Activated naive CD4-positive, alpha-beta T cell treated with anti-CD3 and anti-CD28 coated beads, Interleukin-2, amount 10 ng/mL, durations not matched to agents 7 days and 5 days (primary cell): ENCODE measurements around the gene MRPS6.
A peak's percentile ranks its signal among the peaks of the same experiment; 100 is the strongest.

Source experiments
- CTCF ChIA-PET: fragments of 350-600 bp; sonication (Branson Sonifier 250); formaldehyde crosslinking; loops from one replicate; lab custom pipeline; 2021; ENCODE audit warnings: antibody characterized with exemption; lab: Charles Lee
- DNase-seq: peaks from one replicate; pipeline ENCODE4 v3.0.0-alpha.2; 2020
- H3K27ac Mint-ChIP-seq: one replicate; pipeline ENCODE4 v1.8.0; 2021; ENCODE audit warnings: mild to moderate bottlenecking, moderate library complexity, mixed read lengths
- H3K27me3 Mint-ChIP-seq: one replicate; pipeline ENCODE4 v1.8.0; 2021; ENCODE audit warnings: mild to moderate bottlenecking, mixed read lengths
- H3K36me3 Mint-ChIP-seq: one replicate; pipeline ENCODE4 v1.8.0; 2021; ENCODE audit warnings: mixed read lengths
- H3K4me1 Mint-ChIP-seq: one replicate; pipeline ENCODE4 v1.8.0; 2021; ENCODE audit warnings: mixed read lengths
- H3K4me3 Mint-ChIP-seq: one replicate; pipeline ENCODE4 v1.8.0; 2021; ENCODE audit warnings: mild to moderate bottlenecking, moderate library complexity, mixed read lengths
- H3K9me3 Mint-ChIP-seq: one replicate; pipeline ENCODE4 v1.8.0; 2021; ENCODE audit warnings: mixed read lengths

The MRPS6 gene

DNA sequence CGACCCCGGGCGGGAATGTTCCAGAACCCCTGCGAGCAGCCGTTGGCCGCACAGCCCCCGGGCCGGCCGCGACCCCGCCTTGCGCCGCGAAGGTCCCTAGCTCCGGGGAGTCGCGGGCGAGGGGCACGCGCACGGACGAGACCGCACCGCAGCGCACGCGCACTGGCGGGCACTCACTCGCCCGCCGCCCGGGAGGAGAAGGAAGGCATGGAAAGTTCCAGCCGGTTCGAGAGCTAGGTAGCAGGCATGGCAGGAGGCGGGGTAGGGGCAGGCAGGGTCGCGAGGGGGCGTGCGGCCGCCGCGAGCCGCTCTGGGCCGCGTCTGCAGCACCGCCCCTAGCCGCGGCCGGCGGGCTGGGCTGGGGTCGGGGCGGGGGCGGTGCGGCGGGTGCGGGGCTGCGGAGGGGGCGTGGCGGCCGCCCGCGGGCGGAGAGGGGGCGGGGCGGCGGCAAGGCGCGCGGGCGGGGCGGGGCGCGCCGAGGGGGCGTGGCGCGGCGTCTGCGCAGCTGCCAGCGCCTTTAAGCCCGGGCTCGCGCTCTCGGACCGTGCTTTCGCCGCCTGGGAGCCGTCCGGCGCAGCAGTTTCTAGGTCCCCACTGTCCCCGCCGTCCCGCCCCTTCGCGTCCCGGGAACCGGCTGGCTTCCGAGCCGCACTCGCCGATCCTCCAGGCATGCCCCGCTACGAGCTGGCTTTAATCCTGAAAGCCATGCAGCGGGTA, at the start of gene MRPS6, which contains the start of gene SLC5A3:
Gene MRPS6 (plus strand): TSS at position 547 of the 717 bp plus-strand sequence. CDS start 123 bp downstream, at position 670.
Gene SLC5A3 (plus strand): TSS at position 547 of the 717 bp plus-strand sequence. CDS start 21,621 bp downstream, outside the sequence.
- Mint-ChIP-seq H3K9me3 (no peaks in the 10 kb centered on the region), H3K4me3 (peak within 1 kb of the TSS; percentile 91), H3K27ac (peak within 1 kb of the TSS; percentile 83), H3K36me3 (peaks cover 36% of the 10 kb centered on the region), H3K4me1 (peaks cover 46% of the 10 kb centered on the region), H3K27me3 (peaks cover 13% of the 10 kb centered on the region)
- peak; percentile 77 for DNase-seq
- CTCF ChIA-PET = interaction anchor here (0.9 to 4.7 kb wide), 4 partner anchors 19 to 149 kb away, joined by 3 to 36 read pairs (median 4); no protein-coding TSS in a partner anchor

DNA sequence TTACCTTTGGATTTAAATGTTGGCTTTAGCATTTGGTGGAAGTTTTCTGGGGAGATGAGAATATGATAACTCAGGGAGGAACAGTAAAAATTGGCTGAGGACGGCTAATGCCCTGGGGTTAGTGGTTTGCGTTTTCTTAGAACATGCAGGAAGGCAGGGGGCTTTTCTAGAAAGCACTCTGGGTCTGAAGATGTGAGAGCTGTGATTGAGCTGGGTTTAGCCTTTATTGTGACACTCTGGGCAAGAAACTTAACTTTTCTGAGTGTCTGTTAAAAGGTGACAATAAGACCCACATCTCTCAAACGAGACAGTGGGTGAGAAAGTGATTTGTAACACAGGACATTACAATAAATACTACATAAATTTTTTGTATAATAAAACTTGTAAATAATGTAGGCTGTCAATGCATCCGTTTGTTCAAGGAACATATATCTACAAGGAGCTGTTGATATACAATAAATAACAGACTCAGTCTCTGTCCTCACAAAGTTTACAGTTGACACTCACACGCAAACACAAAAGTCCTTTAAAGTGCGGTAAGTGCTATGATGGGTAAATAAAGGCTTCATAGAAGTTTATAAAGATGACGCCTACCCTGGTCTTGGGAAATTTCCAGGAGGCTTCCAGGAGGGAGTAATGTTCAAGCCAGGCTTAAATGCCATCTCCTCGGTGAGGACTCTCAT, 49.5 kb upstream of the MRPS6 start:
- CTCF ChIA-PET = interaction anchor here (1.4 to 1.6 kb wide), 2 partner anchors 100 to 324 kb away, joined by 3 to 4 read pairs; no protein-coding TSS in a partner anchor
- no peak for DNase-seq
- H3K4me3 Mint-ChIP-seq = no peak overlapping the region
- H3K9me3 Mint-ChIP-seq = peaks cover 5% of the 10 kb centered on the region
- peaks cover 30% of the 10 kb centered on the region for H3K4me1 Mint-ChIP-seq
- H3K36me3 Mint-ChIP-seq = peaks cover 7% of the 10 kb centered on the region
- no peak overlapping the region for H3K27ac Mint-ChIP-seq
- H3K27me3 Mint-ChIP-seq = no peaks in the 10 kb centered on the region

DNA sequence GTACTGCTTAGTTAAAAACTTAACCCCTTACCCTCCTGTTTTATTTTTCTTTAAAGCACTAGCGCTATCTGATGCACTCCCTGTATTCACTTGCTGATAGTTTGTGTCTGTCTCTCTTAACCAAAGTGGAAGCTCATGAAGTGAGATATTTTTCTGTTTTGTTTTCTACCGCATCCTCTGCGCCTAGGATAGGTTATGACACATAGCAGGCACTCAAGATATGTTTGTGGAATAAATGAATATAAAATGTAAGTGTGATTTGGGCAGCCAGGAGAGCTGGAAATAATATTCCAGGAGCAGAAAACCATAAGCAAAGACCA, 49.0 kb upstream of the MRPS6 start:
- Mint-ChIP-seq H3K9me3 (peaks cover 3% of the 10 kb centered on the region), H3K36me3 (peaks cover 3% of the 10 kb centered on the region), H3K27ac (no peak overlapping the region), H3K27me3 (no peaks in the 10 kb centered on the region), H3K4me3 (no peak overlapping the region), H3K4me1 (peaks cover 25% of the 10 kb centered on the region)
- CTCF ChIA-PET = no interaction called here
- DNase-seq = no peak

DNA sequence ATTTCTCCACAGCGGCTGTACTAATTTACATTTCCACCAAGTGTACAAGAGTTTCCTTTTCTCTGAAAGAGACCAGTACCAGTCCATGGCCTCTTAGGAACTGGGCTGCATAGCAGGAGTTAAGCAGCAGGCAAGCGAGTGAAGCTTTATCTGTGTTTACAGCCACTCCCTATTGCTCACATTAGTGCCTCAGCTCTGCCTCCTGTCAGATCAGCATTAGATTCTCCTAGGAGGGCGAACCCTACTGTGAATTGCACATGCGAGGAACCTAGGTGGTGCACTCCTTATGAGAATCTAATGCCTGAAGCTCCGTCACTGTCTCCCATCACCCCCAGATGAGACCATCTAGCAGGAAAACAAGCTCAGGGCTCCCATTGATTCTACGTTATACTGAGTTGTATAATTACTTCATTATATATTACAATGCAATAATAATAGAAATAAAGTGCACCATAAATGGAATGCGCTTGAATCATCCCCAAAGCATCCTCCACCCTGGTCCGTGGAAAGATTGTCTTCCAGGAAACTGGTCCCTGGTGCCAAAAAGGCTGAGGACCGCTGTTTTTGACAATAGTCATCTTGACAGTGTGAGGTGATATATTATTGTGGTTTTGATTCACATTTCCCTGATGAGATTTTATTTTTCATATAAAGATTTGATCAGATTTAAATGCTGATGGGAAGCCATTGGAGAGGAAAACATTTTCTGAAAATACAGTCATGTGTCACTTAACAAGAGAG, 45.5 kb upstream of the MRPS6 start:
- CTCF ChIA-PET = no interaction called here

DNA sequence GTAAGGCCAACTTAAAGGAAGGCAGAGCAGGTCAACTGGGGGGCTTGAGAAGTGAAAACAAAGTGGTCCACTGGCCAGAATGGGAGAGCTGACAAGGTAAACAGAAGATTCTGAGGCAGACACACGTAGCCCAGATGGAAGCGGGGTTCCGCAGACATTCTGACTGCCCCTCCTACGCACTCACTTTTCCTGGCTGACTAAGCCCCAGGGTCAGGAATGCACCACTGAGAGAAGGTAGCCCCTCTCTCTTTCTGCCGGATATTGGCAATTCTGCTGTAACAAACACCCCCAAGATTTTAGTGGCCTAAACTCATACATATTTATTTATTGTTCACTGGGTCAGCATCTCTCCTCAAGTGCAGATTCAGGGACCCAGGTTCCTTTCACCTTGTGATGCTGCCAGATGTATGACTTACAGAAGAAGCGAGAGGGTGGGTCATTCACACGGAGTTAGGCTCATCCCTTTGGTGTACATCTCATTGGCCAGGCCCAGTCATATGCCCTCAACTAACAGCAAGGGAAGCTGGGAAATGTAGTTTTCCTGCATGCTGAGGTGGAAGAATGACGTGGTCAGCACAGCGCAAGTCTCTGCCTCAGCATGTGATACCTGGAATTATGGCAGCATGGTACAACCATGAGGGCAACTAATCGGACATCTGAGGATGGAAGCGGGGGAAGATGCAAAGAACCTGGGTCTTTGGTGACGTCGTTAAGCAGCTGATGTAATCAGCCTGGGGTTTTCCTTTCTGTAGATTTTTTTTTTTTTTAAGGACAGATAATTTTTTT, 43.4 kb upstream of the MRPS6 start:
- peaks cover 4% of the 10 kb centered on the region for H3K27me3 Mint-ChIP-seq
- peaks cover 4% of the 10 kb centered on the region for H3K9me3 Mint-ChIP-seq
- no peak overlapping the region for H3K27ac Mint-ChIP-seq
- H3K4me1 Mint-ChIP-seq = peaks cover 26% of the 10 kb centered on the region
- CTCF ChIA-PET = no interaction called here
- DNase-seq = peak; percentile 30
- no peaks in the 10 kb centered on the region for H3K36me3 Mint-ChIP-seq
- H3K4me3 Mint-ChIP-seq = peak overlapping the region; percentile 43

More for the DNA sequence above, 45.5 kb upstream of the MRPS6 start:
- no peaks in the 10 kb centered on the region for H3K36me3 Mint-ChIP-seq
- H3K27me3 Mint-ChIP-seq = no peaks in the 10 kb centered on the region
- H3K27ac Mint-ChIP-seq = no peak overlapping the region
- no peak overlapping the region for H3K4me3 Mint-ChIP-seq
- DNase-seq = no peak
- H3K9me3 Mint-ChIP-seq = peaks cover 4% of the 10 kb centered on the region
- peaks cover 22% of the 10 kb centered on the region for H3K4me1 Mint-ChIP-seq

DNA sequence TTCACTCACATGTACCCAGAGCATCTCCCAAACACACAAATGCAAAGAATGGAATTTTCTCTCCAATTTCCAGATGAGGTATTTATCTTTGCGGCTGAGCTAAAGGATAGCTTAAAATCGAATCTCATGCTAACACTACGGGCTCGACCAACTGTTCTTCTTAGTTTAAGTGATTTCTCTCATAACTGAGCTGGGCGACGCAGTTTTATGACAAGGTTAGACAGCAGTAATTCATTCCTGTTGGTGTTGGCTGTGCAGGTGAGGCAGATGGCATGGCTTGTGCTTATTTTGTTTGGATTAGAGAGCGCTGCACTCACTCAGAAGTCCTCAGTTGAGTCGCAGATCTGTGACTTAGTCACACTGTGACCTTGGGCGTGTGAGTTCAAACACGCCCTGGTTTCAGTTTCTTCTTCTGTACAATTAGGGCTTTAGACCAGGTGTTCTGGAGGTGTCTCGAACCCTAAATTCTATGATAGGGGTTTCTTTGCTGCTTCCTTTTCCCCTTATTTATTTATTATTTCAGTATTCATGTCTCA, 41.5 kb upstream of the MRPS6 start:
- Mint-ChIP-seq H3K9me3 (peaks cover 9% of the 10 kb centered on the region), H3K4me3 (no peak overlapping the region), H3K36me3 (no peaks in the 10 kb centered on the region), H3K4me1 (peaks cover 26% of the 10 kb centered on the region), H3K27me3 (peaks cover 4% of the 10 kb centered on the region), H3K27ac (no peak overlapping the region)
- no peak for DNase-seq
- CTCF ChIA-PET = interaction anchor here (0.5 kb wide), 1 partner anchor 22 kb away, joined by 3 read pairs; no protein-coding TSS in a partner anchor

DNA sequence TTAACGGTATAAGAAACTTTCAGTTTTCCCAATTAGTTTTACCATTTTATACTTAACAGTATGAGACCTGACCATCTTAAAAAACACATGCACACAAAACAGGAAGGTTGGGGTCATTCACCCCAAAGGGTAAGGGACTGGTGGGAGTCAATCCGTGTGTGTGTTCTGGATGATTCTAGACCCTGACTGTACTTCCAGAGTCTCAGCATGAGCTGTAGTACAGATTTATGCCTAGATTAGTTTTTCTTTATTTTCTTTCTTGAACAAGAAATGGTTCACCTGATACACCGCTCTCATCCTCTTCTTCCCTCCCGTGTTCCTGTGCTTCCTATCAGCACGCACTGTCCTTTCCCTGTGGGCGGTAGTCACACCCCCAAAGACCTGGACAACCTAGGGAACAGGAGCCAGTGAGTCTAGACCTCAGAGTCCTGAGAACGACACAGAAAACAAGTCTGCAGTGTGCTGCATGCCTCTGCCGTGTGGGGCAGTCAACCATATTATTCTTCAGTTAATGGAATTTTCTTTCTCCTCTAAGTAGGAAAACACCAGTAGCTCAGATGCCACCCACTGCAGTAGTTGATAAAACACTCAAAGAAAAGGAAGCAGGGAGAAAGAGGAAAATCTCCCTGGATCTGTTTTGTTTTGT, 38.9 kb upstream of the MRPS6 start:
- Mint-ChIP-seq H3K27ac (no peak overlapping the region), H3K36me3 (no peaks in the 10 kb centered on the region)
- CTCF ChIA-PET = no interaction called here

DNA sequence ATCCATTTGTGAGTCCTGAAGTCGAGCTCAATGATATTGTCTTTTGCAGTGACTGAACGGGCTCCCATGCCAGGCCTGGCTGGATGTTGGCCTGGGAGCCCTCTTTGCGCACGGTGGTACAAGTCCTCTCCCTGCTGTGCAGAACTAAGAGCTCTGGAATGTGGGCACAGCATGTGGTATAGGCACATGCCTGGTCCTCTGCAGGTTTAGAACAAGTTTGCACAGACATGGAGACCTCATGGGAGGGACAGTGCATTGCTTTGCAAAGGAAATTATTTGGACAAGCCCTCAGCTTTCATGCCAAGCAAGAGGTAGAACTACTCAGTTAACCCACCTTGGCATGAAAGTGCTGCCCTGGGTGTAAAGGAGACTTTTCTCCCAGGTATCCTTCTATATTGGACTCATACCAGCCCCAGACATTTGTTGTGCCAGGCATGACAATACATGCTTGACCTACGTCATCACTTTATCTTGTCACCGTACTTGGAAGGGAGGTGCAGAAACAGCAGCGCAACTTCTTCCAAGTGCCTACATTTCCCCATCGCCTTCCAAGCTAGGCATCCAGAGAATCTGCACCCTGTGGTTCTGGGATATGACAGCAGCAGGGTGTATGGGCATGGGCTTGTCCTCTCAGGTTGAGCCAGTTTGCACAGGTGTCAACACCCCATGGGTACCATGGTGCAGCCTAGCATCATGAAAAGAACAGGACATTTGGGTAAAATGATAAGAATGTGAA, 37.6 kb upstream of the MRPS6 start:
- H3K9me3 Mint-ChIP-seq = peaks cover 5% of the 10 kb centered on the region
- CTCF ChIA-PET = no interaction called here
- no peak for DNase-seq
- H3K36me3 Mint-ChIP-seq = no peaks in the 10 kb centered on the region
- H3K4me3 Mint-ChIP-seq = no peak overlapping the region
- no peak overlapping the region for H3K27ac Mint-ChIP-seq
- H3K27me3 Mint-ChIP-seq = peaks cover 7% of the 10 kb centered on the region
- H3K4me1 Mint-ChIP-seq = peaks cover 20% of the 10 kb centered on the region

More for the DNA sequence above, 38.9 kb upstream of the MRPS6 start:
- Mint-ChIP-seq H3K27me3 (peaks cover 7% of the 10 kb centered on the region), H3K4me1 (peaks cover 26% of the 10 kb centered on the region), H3K4me3 (no peak overlapping the region), H3K9me3 (peaks cover 7% of the 10 kb centered on the region)
- no peak for DNase-seq

DNA sequence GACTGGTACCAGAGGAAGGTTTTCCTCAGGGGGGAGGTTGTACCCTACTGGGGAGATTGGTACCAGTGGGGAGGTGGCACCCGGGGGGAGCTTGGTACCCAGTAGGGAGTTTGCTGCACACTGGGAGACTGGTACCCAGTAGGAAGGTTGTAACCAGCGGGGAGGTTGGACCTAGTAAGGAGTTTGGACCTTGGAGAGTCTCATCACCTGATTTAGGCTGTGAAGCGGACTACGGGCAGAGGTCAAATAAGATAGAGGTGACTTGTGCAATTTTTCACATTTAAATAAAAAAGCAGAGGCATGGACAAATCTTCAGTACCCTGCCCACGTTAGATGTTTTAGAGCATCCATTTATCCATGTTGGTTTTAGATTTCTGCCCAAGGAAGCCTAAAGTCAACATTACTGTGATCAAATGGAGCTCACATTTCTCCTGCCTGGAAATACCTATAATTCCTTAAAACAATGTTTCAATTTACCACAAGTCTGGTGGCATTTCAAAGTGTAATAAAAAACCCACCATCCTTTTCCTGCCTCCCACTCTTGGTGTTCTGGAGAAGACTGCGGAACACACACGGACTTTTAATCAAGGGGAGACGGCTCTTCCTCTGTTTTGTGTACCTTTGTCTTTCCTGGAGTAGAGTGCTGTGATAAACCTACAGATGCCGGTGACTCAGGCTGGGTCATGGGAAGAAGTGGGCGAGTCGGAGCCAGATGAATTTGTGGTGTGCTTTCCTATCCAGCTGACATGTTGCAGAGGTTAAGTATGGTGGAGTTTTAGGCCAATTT, 36.2 kb upstream of the MRPS6 start:
- H3K4me1 Mint-ChIP-seq = peaks cover 10% of the 10 kb centered on the region
- CTCF ChIA-PET = no interaction called here
- no peak overlapping the region for H3K4me3 Mint-ChIP-seq
- no peak overlapping the region for H3K27ac Mint-ChIP-seq
- no peaks in the 10 kb centered on the region for H3K36me3 Mint-ChIP-seq
- peaks cover 5% of the 10 kb centered on the region for H3K9me3 Mint-ChIP-seq
- H3K27me3 Mint-ChIP-seq = peaks cover 7% of the 10 kb centered on the region
- DNase-seq = no peak

DNA sequence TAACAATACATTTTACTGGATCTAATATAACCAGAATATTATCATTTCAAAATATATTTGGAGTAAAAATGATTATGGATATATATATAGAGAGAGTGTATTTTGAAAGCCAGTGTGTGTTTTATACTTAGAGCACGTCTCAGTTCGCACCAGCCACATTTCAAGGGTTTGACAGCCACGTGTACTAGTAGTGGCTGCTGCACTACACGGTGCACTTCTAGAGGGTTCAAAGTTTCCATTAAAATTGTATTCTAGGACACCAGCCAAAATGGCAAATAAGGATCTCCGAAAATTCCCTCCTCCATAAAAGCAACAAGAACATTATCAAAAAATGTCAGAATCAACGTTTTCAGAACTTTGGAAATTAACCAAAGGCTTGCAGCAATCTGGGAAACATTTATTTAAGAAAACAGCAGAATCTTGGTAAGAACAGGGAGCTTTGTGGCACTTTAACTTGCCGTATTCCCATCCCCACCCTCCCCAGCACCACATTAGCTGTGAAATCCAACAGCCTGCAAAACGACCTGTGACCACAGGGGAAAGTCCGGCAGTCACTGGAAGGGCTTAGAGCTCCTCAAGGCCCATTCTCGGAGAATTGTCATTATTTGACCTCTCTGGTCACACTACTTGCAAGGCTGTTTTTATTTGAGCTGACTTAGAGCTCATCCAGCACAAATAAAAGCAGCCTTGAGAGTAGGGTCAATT, 33.5 kb upstream of the MRPS6 start:
- Mint-ChIP-seq H3K4me3 (no peak overlapping the region), H3K27me3 (peaks cover 9% of the 10 kb centered on the region), H3K4me1 (no peaks in the 10 kb centered on the region), H3K9me3 (peaks cover 5% of the 10 kb centered on the region), H3K27ac (no peak overlapping the region), H3K36me3 (no peaks in the 10 kb centered on the region)
- CTCF ChIA-PET = no interaction called here
- DNase-seq = no peak

DNA sequence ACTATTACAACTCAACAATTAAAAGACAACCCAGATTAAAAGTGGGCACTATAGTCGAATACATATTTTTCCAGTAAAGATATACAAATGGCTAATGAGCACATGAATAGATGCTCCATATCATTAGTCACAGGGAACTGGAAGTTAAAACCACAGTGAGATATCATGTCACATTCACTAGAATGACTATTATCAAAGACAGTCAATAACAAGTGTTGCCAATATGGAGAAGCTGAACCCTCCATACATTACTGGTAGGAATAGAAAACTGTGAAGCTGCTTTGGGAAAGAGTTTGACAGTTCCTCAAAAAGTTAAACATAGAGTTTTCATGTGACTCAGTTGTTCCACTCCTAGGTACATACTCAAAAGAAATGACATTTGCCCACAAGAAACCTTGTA, 30.6 kb upstream of the MRPS6 start:
- no peaks in the 10 kb centered on the region for H3K9me3 Mint-ChIP-seq
- peaks cover 3% of the 10 kb centered on the region for H3K36me3 Mint-ChIP-seq
- H3K27ac Mint-ChIP-seq = no peak overlapping the region
- no peak overlapping the region for H3K4me3 Mint-ChIP-seq
- H3K4me1 Mint-ChIP-seq = peaks cover 4% of the 10 kb centered on the region
- CTCF ChIA-PET = no interaction called here
- DNase-seq = no peak
- peaks cover 12% of the 10 kb centered on the region for H3K27me3 Mint-ChIP-seq

DNA sequence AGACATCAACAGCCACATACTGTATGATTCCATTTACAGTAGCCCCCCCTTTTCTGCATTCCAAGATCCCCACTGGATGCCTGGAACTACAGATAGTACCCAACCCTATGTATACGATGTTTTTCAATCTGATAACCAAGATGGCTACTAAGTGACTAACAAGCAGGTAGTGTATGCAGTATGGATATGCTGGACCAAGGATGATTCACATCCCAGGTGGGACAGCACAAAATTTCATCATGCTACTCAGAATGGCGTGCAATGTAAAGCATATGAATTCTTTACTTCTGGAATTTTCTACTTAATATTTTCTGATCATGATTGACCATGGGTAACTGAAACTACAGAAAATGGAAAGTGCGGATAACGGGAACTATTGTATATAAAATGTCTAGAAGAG, 30.0 kb upstream of the MRPS6 start:
- Mint-ChIP-seq H3K4me3 (no peak overlapping the region), H3K27me3 (peaks cover 12% of the 10 kb centered on the region), H3K27ac (no peak overlapping the region), H3K4me1 (peaks cover 4% of the 10 kb centered on the region), H3K9me3 (no peaks in the 10 kb centered on the region), H3K36me3 (peaks cover 3% of the 10 kb centered on the region)
- CTCF ChIA-PET = no interaction called here
- no peak for DNase-seq
